ENCODE results near the gene HOXC6.
"Not testable (repeated sequence)": the region's sequence is repeated elsewhere in the genome, so short reads cannot be mapped to it uniquely, and the experiment has no call there.

Gene HOXC6

GRCh38 chr12:54040648-54041047 lies 12.4 kb downstream of the HOXC6 start:
- peak overlapping the region; percentile 73 for H3K4me3 ChIP-seq (ENCODE audit: low read length, poor library complexity, severe bottlenecking)
- H3K27me3 ChIP-seq (ENCODE audit: insufficient read depth, low read length, poor library complexity, severe bottlenecking), result no peaks in the 10 kb centered on the region
- peaks cover 51% of the 10 kb centered on the region for H4K20me1 ChIP-seq (ENCODE audit: insufficient read depth, low read length, poor library complexity, severe bottlenecking)
- H3K36me3 ChIP-seq (ENCODE audit: insufficient read depth, low read length), result no peaks in the 10 kb centered on the region
- no peak overlapping the region for H2AFZ ChIP-seq (ENCODE audit: low read length)
- H3K9me2 ChIP-seq (replicated peaks; ENCODE audit: low read depth, low read length), result no peaks in the 10 kb centered on the region
- peaks cover 86% of the 10 kb centered on the region for H3K4me1 ChIP-seq (ENCODE audit: insufficient read depth, low read length, poor library complexity, severe bottlenecking)
- peak overlapping the region; percentile 95 for H3K4me2 ChIP-seq (ENCODE audit: low read depth, low read length, poor library complexity, severe bottlenecking)
- TF ChIP-seq EZH2phosphoT487 (IDR thresholded peaks at IDR 0.05; ENCODE audit: borderline replicate concordance), result no peak
- TF ChIP-seq, protein P1, sequence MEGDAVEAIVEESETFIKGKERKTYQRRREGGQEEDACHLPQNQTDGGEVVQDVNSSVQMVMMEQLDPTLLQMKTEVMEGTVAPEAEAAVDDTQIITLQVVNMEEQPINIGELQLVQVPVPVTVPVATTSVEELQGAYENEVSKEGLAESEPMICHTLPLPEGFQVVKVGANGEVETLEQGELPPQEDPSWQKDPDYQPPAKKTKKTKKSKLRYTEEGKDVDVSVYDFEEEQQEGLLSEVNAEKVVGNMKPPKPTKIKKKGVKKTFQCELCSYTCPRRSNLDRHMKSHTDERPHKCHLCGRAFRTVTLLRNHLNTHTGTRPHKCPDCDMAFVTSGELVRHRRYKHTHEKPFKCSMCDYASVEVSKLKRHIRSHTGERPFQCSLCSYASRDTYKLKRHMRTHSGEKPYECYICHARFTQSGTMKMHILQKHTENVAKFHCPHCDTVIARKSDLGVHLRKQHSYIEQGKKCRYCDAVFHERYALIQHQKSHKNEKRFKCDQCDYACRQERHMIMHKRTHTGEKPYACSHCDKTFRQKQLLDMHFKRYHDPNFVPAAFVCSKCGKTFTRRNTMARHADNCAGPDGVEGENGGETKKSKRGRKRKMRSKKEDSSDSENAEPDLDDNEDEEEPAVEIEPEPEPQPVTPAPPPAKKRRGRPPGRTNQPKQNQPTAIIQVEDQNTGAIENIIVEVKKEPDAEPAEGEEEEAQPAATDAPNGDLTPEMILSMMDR (conservative IDR thresholded peaks at IDR 0.05; ENCODE audit: low read length), result no peak
- H3K79me2 ChIP-seq (ENCODE audit: insufficient read depth, low read length), result peaks cover 82% of the 10 kb centered on the region
- H3K9ac ChIP-seq (ENCODE audit: low read depth, low read length, poor library complexity, severe bottlenecking), result no peak overlapping the region
- peaks cover 14% of the 10 kb centered on the region for H3F3A ChIP-seq (ENCODE audit: low read depth)
- no peaks in the 10 kb centered on the region for H3K9me3 ChIP-seq (ENCODE audit: insufficient read depth, low read depth, low read length)

DNA sequence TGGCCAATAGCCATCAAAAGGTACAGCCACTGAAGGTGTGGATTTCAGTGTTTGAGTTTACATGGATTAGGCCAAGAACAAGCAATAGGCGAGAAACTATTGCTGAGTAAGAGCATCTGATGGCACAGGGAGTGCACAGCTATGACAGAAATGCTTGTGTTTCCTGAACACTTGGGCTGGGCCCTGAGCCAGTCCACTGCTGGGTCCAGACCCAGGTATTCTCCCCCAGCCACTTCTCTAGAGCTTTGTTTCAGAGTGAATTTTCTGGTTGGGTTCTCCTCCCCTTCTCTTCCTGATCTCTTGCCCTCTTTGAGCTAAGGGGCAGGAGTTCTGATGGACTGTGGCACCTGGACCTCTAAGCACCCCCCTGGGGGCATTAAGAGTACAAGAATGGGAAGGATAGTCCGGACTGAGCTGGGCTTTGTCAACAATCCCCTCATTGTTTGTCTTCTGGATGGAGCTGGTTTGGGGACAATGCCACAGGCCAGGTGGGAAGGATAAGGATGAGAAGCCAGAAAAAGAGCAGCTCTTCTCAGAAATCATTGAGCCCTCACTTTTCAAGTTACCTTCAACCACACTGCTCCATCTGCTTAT lies 13.0 kb downstream of the HOXC6 start:
- Histone ChIP-seq H3K4me3 (ENCODE audit: low read length, poor library complexity, severe bottlenecking) (peak overlapping the region; percentile 73), H3K36me3 (ENCODE audit: insufficient read depth, low read length) (no peaks in the 10 kb centered on the region), H3K4me2 (ENCODE audit: low read depth, low read length, poor library complexity, severe bottlenecking) (peak overlapping the region; percentile 95), H2AFZ (ENCODE audit: low read length) (no peak overlapping the region), H3K9me2 (replicated peaks; ENCODE audit: low read depth, low read length) (no peaks in the 10 kb centered on the region), H3K9me3 (ENCODE audit: insufficient read depth, low read depth, low read length) (no peaks in the 10 kb centered on the region), H4K20me1 (ENCODE audit: insufficient read depth, low read length, poor library complexity, severe bottlenecking) (peaks cover 56% of the 10 kb centered on the region), H3F3A (ENCODE audit: low read depth) (peaks cover 11% of the 10 kb centered on the region), H3K27me3 (ENCODE audit: insufficient read depth, low read length, poor library complexity, severe bottlenecking) (no peaks in the 10 kb centered on the region), H3K79me2 (ENCODE audit: insufficient read depth, low read length) (peaks cover 82% of the 10 kb centered on the region), H3K9ac (ENCODE audit: low read depth, low read length, poor library complexity, severe bottlenecking) (no peak overlapping the region), H3K4me1 (ENCODE audit: insufficient read depth, low read length, poor library complexity, severe bottlenecking) (peaks cover 81% of the 10 kb centered on the region)
- TF ChIP-seq, protein P1 (conservative IDR thresholded peaks at IDR 0.05; ENCODE audit: low read length), result no peak
- no peak for TF ChIP-seq EZH2phosphoT487 (IDR thresholded peaks at IDR 0.05; ENCODE audit: borderline replicate concordance)

DNA sequence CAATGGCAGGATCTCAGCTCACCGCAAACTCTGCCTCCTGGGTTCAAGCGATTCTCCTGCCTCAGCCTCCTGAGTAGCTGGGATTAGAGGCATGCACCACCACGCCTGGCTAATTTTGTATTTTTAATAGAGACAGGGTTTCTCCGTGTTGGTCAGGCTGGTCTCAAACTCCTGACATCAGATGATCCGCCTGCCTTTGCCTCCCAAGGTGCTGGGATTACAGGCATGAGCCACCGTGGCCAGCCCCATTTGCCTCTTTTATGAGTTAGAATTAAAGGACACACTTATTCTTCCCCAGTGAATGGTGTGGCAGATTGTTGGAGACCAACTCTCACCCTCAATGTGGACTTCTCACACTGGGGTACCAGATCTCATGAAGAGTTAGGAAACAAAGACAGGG lies 13.8 kb downstream of the HOXC6 start:
- Histone ChIP-seq H3K9ac (ENCODE audit: low read depth, low read length, poor library complexity, severe bottlenecking) (peak overlapping the region; percentile 33), H3K4me3 (ENCODE audit: low read length, poor library complexity, severe bottlenecking) (peak overlapping the region; percentile 49), H3K4me2 (ENCODE audit: low read depth, low read length, poor library complexity, severe bottlenecking) (peak overlapping the region; percentile 95), H3K79me2 (ENCODE audit: insufficient read depth, low read length) (peaks cover 89% of the 10 kb centered on the region), H4K20me1 (ENCODE audit: insufficient read depth, low read length, poor library complexity, severe bottlenecking) (peaks cover 64% of the 10 kb centered on the region), H3K4me1 (ENCODE audit: insufficient read depth, low read length, poor library complexity, severe bottlenecking) (peaks cover 73% of the 10 kb centered on the region)
- H3F3A ChIP-seq (ENCODE audit: low read depth); H3K27me3 ChIP-seq (ENCODE audit: insufficient read depth, low read length, poor library complexity, severe bottlenecking); H3K36me3 ChIP-seq (ENCODE audit: insufficient read depth, low read length); H3K9me2 ChIP-seq (replicated peaks; ENCODE audit: low read depth, low read length); H2AFZ ChIP-seq (ENCODE audit: low read length); H3K9me3 ChIP-seq (ENCODE audit: insufficient read depth, low read depth, low read length): not testable (repeated sequence)

All from Loucy (cell line).